Endothelial cell of hepatic sinusoid (primary cell): Measurements from ENCODE around the gene CNTN1.
"Not testable (repeated sequence)": the region's sequence is repeated elsewhere in the genome, so short reads cannot be mapped to it uniquely, and the experiment has no call there.

Experiments
- in situ Hi-C: cut with HindIII; loops from 2 replicates; pipeline ENCODE4 v1.10.0; 2017; ENCODE audit warnings: low sequenced_read_pairs

CNTN1 gene

GRCh38 chr12:41019461-41019860 is 327.2 kb downstream of the CNTN1 start:
- in situ Hi-C loops, result no loop called here

GRCh38 chr12:41023836-41024235 is 331.6 kb downstream of the CNTN1 start:
- in situ Hi-C loops, result no loop called here

DNA sequence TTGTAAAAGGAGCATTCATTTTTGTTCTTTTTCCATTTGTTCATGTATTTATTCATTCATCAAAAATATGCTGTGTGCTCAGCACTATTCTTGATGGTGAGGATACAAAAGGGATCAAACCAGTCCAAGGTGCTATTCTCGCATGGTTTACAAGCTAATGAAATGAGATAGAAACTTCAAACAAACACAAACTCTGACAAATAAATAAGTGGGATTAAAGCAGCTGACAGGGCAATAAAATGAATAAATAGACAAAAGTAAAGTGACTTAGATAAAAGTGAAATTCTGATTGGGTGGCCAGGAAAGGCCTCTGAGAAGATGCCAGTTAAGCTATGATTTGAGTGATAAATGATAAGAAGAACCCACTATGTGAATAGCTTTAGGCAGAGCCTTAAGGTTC is 333.9 kb downstream of the CNTN1 start:
- in situ Hi-C loops, result no loop called here

DNA sequence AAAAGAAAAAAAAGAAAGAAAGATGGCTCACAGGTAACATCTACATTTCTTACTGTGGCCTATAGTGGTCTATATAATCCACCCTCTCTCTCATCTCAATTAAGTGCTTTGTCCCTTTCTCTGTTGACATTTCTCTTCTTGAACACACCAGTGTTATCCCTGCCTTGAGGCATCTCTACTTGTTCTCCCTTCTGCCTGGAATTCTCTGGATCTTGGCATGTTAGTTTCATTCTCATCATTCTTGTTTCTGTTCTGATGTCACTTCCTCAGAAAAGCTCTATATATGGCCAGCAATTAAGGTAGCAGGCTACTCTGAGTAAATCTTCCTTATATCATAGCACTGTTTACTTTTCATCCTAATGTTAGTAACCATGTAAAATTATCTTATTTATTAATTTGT is 340.1 kb downstream of the CNTN1 start:
- in situ Hi-C loops, result no loop called here

GRCh38 chr12:41034686-41035085 is 342.4 kb downstream of the CNTN1 start:
- in situ Hi-C loops, result no loop called here

GRCh38 chr12:41039461-41039860 is 347.2 kb downstream of the CNTN1 start:
- in situ Hi-C loops, result no loop called here

GRCh38 chr12:41045509-41045908 is 353.3 kb downstream of the CNTN1 start:
- in situ Hi-C loops, result no loop called here

- in situ Hi-C loops, result no loop called here
Observed at GRCh38 chr12:41049033-41049432, 356.8 kb downstream of the CNTN1 start.

GRCh38 chr12:41051954-41052353 is 359.7 kb downstream of the CNTN1 start:
- in situ Hi-C loops, result no loop called here

GRCh38 chr12:41052441-41052840 is 360.2 kb downstream of the CNTN1 start:
- in situ Hi-C loops, result no loop called here

DNA sequence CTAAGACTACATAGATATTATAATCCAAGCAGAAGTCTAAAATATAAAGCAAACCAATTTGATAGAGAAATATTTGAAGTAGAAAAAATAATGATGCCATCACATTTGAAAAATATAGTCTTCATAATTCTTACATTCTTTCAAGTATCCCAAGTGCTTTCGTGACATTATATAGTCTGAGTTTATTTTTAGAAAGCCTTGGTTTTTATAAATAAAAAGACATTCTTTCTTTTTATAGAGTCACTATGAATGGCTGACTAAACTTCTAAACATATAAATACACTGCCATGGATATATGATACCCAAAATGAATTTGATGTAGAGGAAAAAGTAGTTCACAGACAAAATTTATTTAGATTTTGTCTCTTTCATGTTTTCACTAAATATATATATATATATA is 360.8 kb downstream of the CNTN1 start:
- in situ Hi-C loops, result no loop called here

DNA sequence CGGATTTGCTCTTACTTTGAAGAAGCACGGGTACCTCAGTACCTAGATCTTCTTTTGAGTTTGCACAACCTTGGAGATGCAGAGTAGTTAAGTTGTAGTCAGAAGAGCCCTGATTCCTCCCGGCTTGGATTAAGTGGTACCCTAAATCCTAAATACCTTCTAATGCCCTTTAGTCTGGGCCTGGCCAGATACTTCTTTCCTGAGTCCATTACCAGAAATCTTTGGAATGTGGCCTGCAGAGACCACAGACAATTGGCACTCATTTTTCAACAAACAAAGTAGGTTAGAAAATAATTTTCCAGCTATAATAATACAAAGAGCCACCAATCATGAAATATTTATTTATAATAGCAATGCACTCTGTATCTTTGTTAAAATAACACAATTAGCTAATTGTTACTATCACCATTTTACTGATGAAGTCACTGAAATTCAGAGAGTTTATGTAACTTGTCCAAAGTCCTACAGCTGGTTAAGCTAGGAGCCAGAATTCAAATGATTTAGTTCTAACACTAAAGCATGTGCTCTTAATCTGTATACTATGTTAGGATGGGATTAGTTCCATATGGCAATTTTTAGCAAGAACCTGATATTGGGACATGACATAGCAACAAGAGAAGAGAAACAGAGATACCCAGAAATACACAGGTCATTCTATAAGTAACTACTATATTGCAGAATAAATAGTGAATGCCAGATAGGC is 363.8 kb downstream of the CNTN1 start:
- in situ Hi-C loops, result no loop called here

- in situ Hi-C loops, result no loop called here
Observed at GRCh38 chr12:41058266-41058665, 366.0 kb downstream of the CNTN1 start.

DNA sequence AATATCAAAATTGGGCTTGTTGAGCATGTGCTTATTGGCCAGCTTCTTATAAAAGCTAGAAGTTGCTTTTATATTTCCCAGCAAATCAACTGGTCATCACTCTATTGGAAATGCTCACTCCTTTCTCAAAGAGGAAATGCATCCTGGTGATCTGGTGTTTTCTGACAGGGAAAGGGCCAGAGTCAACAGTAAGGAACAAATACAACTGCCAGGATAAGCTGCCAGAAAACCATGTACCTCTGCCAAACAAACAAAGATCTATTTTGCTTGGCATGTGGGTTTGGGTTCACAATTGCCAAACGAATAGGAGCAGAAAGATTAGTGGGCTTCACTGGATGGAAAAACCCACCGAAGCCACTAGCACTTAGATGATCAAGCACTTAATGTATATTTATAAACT is 369.0 kb downstream of the CNTN1 start:
- in situ Hi-C loops, result no loop called here

DNA sequence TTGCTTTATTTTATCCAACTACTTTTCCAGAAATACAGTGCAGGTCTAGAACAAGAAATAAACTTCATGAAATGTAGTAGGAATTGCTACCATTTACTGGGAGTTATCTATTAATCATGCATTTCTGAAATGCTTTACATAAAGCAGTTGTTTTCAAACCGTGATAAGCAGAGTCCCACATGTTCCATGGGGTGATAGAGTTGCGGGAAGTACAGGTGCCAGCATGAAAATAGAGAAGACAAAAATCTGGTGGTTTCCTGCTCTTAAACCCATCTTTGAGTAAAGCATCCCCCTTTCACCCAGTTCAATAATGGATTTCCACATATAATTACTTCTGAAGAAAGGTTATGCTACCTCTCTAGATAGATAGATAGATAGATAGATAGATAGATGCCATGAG is 372.2 kb downstream of the CNTN1 start:
- in situ Hi-C loops, result no loop called here

- in situ Hi-C loops, result no loop called here
Observed at GRCh38 chr12:41067941-41068645, 375.9 kb downstream of the CNTN1 start.

DNA sequence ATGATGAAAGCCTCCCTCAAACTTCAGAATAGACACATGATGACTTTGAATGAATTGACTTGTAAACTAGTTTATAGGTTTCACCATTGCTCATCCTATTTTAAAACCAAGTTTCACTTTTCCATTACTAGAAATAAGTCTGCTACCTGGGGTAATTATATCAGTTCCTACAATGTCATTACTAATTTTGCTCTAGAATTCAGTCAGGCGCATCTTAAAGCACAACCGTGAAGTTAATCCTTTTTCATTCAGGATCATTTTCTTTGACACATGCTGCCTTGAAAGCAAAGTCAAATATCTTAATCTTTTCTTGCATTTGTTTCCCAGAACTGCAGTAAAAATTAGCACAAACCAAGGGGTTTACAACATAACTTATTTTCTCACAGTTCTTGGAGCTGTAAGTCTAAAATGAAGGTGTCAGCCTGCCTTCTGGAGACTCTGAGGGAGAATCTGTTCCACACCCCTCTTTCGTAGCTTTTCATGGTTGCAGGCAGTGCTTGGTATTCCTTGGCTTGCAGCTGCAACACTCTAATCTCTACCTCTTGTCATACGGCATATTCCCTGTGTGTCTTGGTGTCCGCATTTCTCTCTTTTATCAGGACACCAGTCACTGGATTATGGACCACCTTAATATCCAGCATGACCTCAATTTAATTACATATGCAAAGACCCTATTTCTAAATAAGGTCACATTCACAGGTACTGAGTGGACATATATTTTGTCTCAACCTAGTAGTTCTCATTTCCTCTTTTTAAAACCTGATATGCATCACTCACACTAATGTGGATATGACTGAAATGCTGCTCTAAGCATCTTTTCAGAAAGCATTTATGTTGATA is 381.6 kb downstream of the CNTN1 start:
- in situ Hi-C loops, result no loop called here

DNA sequence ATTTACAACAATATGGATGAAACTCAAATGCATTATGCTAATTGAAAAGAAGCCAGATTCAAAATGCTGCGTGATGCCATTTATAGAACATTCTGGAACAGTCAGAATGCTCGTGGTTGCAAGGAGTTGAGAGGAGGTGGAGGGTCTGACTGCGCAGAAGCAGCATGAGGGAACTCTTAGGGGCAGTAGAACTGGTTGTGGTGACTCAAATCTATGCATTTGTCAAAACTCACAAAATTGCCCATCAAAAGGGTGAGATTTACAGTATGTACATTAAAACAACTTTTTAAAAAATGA is 382.2 kb downstream of the CNTN1 start:
- in situ Hi-C loops, result no loop called here

DNA sequence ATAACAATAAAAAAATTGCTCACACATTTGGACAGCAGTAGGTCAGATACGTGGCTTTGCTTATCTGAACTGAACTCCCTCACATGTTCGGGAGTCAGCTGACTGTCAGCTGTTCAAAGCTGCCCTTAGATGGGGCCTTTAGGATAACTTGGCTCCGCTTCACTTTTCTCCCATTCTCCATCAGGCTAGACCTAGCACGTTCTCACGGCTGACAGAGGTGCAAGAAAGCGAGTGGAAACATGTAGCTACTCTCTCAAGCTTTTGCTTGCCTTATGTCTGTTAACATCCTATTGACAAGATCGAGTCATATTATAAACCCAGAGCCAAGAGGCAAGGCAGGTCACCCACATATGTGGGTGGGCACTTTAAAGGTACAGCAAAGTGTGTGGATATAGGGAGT is 383.9 kb downstream of the CNTN1 start:
- in situ Hi-C loops, result no loop called here

- in situ Hi-C loops, result not testable (repeated sequence)
Observed at GRCh38 chr12:41081241-41081640, 389.0 kb downstream of the CNTN1 start.

GRCh38 chr12:41089438-41089837 is 397.2 kb downstream of the CNTN1 start:
- in situ Hi-C loops, result no loop called here

DNA sequence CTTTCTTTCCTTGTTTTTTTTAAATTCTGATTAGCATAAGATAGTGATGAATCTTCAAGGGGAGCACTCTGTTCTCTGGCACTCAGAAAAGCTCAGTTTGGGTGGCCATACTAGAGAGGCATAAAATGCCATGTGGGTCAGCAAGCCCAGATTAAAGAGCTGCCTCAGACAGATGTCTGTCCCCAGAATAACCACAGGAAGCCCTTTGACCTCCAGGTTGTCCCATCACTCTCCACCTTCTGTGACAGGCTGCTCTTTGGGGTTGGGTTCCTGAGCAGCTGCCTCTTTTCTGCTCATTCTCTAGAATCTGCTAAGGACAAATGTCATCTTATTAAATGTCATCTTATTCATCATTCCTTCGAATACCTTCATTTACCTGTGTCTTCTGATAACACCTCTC is 399.9 kb downstream of the CNTN1 start:
- in situ Hi-C loops, result no loop called here
